Heart right ventricle (tissue), 16 donors: ENCODE results near the gene CAND2. TPM values are rescaled to one million over a fixed set of nuclear protein-coding genes. Genes with fewer than 3 reads are reported as not detected.

Experiments used
- ATAC-seq, 8 donors: fragments of 200-7000 bp; cut with Tn5 transposase; one replicate each; pipeline ENCODE4 v1.9.1; 2020; ENCODE audit warnings: mild to moderate bottlenecking in 8 of 8, moderate library complexity in 8 of 8, moderate number of reproducible peaks in 1 of 8
- DNase-seq, 2 donors: peaks; one replicate each; pipeline ENCODE4 v3.0.0-alpha.2; 2020
- H3K27ac ChIP-seq, 10 donors: fragments of 200-600 bp; sonication (generic) in 2 of 10; one replicate each; pipeline versions ENCODE4 v1.5.0 to v1.8.0; 2020 to 2022; ENCODE audit warnings: mild to moderate bottlenecking in 3 of 10
- H3K27me3 ChIP-seq, 7 donors: fragments of 200-600 bp; one replicate each; pipeline ENCODE4 v1.8.0; 2021 to 2022; ENCODE audit warnings: mild to moderate bottlenecking in 2 of 7
- H3K36me3 ChIP-seq, 9 donors: fragments of 200-600 bp; sonication (generic) in 1 of 9; one replicate each; pipeline versions ENCODE4 v1.5.0 to v1.8.0; 2020 to 2022; ENCODE audit warnings: mild to moderate bottlenecking in 2 of 9
- H3K4me1 ChIP-seq, 9 donors: fragments of 200-600 bp; sonication (generic) in 1 of 9; one replicate each; pipeline versions ENCODE4 v1.5.0 to v1.8.0; 2020 to 2022; ENCODE audit warnings: mild to moderate bottlenecking in 4 of 9
- H3K4me3 ChIP-seq, 10 donors: fragments of 200-600 bp; sonication (generic) in 2 of 10; one replicate each; pipeline versions ENCODE4 v1.5.0 to v1.8.0; 2020 to 2022; ENCODE audit warnings: mild to moderate bottlenecking in 7 of 10, moderate library complexity in 2 of 10
- H3K9me3 ChIP-seq, 11 donors: fragments of 200-600 bp in 10 of 11; sonication (generic) in 2 of 11; one replicate each; pipeline versions ENCODE4 v1.5.0 to v1.8.0; 2013 to 2022; ENCODE audit warnings: mild to moderate bottlenecking in 2 of 11, control low read depth in 1 of 11, moderate library complexity in 1 of 11
- WGBS, 2 donors: extraction: QIAGEN DNeasy Blood & Tissue Kit; methylation state at CpG; one replicate each; pipeline ENCODE4 v1.1.7; 2013; ENCODE audit warnings: inconsistent platforms in 1 of 2; 5-methylcytosine and 5-hydroxymethylcytosine counted together
- intact Hi-C, 10 donors: fragments of 100-400 bp; cut with DNase I; formaldehyde crosslinking; loops; one replicate each; pipeline versions ENCODE4 v1.11.1 to v1.14.2; 2022
- polyA plus RNA-seq, 2 donors: library from polyadenylated mRNA; stranded (reverse); fragments of 200-250 nt; gene quantifications; one replicate each; pipeline ENCODE4 v1.2.3, GENCODE V29; 2013
- total RNA-seq, 10 donors: library from RNA; stranded (reverse); fragmentation: NEBNext Ultra II Directional in 3 of 10; extraction: Animal tissue kit (Norgen Biotek cat#: 25700) in 3 of 10; gene quantifications; one replicate each; pipeline versions ENCODE4 v1.2.1 to v1.2.4, GENCODE V29; 2021 to 2023
- TF ChIP-seq, protein P1 (sequence below), 9 donors: fragments of 200-600 bp; sonication (generic) in 2 of 9; IDR thresholded peaks; one replicate each; pipeline versions ENCODE4 v1.5.0 to v1.8.0; 2021 to 2022; ENCODE audit warnings: antibody characterized with exemption in 9 of 9, mild to moderate bottlenecking in 5 of 9, moderate library complexity in 1 of 9
- donor health status: Arrhythmogenic right ventricular cardiomyopathy.
- donor health status: ischemic (EF 13 %, LVEDD 7.1; RV severe dilation, severe dysfunction).
- donor health status: healthy with polysubstance abuse.
- donor health status: DM: no; HTN: yes; CAD: no.
- donor health status: DM: no; HTN: no; CAD: no.
- donor health status: ischemic (EF 25% LVEDD 6.9; RV normal size, moderate dysfunction).
- donor health status: ischemic (EF 25% LVEDD 5.7; RV mildly dilated, moderate dysfunction).
- donor health status: healthy.
- donor health status: DM: yes; HTN: yes; CAD: no.
- donor health status: Ischemic cardiomyopathy.
- donor health status: ischemic (EF 35%, LVEDD 5.7; RV mildly dilated, moderate dysfunction).
- donor health status: nonischemic (EF 11% LVEDD 7.7; RV severe dilation, severe dysfunction).
- donor health status: DM: yes; HTN: yes; CAD: no.
- donor health status: PGD.
- donor health status: ischemic (EF 29% LVEDD 5.4; RV normal size, mild dysfunction).
- donor health status: nonischemic (EF 23%, LVEDD 6.1; RV moderate dilation, normal function).

The CAND2 gene
- total and polyA plus RNA-seq, 12 donors: 9.2 to 99.0 (median 63.1) TPM

DNA sequence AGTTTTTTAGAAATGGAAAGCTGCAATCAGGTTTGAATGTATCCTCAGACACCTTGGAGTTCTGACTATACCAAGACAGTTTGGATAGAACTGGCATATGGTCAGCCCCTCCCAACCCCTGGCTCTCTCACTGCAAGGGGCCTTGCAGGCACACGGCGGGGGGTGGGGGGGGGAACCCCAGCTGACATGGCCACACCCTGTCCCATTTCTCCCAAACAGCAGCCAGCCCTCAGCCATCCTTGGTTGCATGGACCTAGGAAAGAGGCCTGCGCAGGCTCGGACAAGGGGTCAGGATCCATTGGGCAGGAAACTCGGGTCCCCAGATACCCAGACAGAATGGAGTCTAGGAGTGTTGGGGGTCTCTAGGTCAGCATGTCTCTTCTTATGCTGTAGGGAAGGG, 14.5 kb downstream of the CAND2 start:
- Histone ChIP-seq H3K27me3 (no peaks in the 10 kb centered on the region), H3K27ac (peak overlapping the region in 8 of 10 donors; percentile 34 to 79 (median 68)), H3K36me3 (peaks cover 0 to 76% (median 11%) of the 10 kb centered on the region in 9 donors), H3K9me3 (no peaks in the 10 kb centered on the region), H3K4me3 (peak overlapping the region in 4 of 10 donors; percentile 56 to 71 (median 63)), H3K4me1 (peaks cover 7 to 46% (median 18%) of the 10 kb centered on the region in 9 donors)
- WGBS, 2 donors: 76% methylated on average over 5 of the region's 5 CpGs
- no peak for DNase-seq
- intact Hi-C loops: loop anchor here in 1 of 10 donors (1.0 kb wide), 1 partner anchor 30 kb away; the partner anchor contains the start of gene RPL32
- ATAC-seq: no peak
- TF ChIP-seq, protein P1, sequence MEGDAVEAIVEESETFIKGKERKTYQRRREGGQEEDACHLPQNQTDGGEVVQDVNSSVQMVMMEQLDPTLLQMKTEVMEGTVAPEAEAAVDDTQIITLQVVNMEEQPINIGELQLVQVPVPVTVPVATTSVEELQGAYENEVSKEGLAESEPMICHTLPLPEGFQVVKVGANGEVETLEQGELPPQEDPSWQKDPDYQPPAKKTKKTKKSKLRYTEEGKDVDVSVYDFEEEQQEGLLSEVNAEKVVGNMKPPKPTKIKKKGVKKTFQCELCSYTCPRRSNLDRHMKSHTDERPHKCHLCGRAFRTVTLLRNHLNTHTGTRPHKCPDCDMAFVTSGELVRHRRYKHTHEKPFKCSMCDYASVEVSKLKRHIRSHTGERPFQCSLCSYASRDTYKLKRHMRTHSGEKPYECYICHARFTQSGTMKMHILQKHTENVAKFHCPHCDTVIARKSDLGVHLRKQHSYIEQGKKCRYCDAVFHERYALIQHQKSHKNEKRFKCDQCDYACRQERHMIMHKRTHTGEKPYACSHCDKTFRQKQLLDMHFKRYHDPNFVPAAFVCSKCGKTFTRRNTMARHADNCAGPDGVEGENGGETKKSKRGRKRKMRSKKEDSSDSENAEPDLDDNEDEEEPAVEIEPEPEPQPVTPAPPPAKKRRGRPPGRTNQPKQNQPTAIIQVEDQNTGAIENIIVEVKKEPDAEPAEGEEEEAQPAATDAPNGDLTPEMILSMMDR (IDR thresholded peaks at IDR 0.05): no peak

DNA sequence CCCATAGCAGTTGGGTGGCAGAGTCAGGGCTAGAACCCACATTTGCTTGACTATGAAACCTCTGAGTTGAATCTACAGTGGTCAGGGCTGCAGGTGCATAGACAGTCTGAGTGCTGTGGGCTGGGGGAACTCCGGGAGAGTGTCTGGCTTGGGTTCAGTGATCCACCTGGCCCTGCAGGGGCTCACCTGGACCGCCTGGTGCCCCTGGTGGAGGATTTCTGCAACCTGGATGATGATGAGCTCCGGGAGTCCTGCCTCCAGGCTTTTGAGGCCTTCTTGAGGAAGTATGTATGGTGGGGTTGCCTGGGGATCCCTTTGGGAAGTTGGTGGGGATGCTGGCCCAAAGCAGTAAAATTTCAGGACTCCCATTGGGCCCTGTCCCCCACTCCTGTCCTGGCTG, 16.3 kb downstream of the CAND2 start:
- intact Hi-C loops: no loop called here
- no peak for ATAC-seq
- Histone ChIP-seq H3K36me3 (peaks cover 0 to 76% (median 25%) of the 10 kb centered on the region in 9 donors), H3K27me3 (no peaks in the 10 kb centered on the region), H3K4me1 (peaks cover 7 to 38% (median 16%) of the 10 kb centered on the region in 9 donors), H3K4me3 (no peak overlapping the region), H3K9me3 (no peaks in the 10 kb centered on the region), H3K27ac (no peak overlapping the region)
- DNase-seq: no peak
- WGBS, 2 donors: 95 to 97% methylated on average over 3 of the region's 3 CpGs
- TF ChIP-seq, protein P1 (IDR thresholded peaks at IDR 0.05): no peak

DNA sequence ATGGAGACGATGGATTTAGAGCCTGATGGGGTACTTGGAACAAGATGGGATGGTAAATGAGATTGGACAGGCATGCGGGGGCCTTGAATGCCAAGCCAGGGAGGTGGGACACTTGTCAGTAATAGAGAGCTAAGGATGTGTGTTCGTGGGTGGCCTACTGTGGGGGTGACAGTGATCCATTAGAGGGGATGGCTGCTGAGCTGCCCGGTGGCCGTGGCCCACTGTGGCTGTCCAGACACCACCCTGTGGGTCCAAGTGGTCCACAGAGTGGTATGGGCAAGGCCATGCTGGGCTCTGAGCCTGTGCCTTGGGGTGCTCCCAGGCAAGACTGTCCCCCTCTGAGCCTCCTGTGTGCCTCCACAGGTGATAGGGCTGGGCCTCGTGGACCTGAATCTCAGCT, 17.5 kb downstream of the CAND2 start:
- Histone ChIP-seq H3K27me3 (no peaks in the 10 kb centered on the region), H3K9me3 (no peaks in the 10 kb centered on the region), H3K4me3 (no peak overlapping the region), H3K4me1 (peaks cover 7 to 38% (median 16%) of the 10 kb centered on the region in 9 donors), H3K36me3 (peaks cover 0 to 75% (median 32%) of the 10 kb centered on the region in 9 donors), H3K27ac (no peak overlapping the region)
- DNase-seq (no peak), ATAC-seq (no peak)
- TF ChIP-seq, protein P1 (IDR thresholded peaks at IDR 0.05): no peak
- 85 to 97% methylated on average over 6 of the region's 6 CpGs for WGBS, 2 donors
- intact Hi-C loops: no loop called here

DNA sequence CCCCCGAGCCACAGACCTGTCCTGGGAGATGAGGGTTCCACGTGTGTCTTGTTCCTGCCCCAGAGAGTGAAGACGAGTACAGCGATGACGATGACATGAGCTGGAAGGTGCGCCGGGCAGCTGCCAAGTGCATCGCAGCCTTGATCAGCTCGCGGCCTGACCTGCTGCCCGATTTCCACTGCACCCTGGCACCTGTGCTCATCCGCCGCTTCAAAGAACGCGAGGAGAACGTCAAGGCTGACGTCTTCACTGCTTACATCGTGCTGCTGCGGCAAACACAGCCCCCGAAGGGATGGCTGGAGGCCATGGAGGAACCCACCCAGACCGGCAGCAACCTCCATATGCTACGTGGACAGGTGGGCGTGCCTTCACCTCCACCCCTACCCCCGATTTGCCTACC, 18.6 kb downstream of the CAND2 start:
- Histone ChIP-seq H3K4me3 (no peak overlapping the region), H3K4me1 (peaks cover under 1 to 28% (median 8%) of the 10 kb centered on the region in 9 donors), H3K27me3 (no peaks in the 10 kb centered on the region), H3K27ac (no peak overlapping the region), H3K9me3 (no peaks in the 10 kb centered on the region), H3K36me3 (peaks cover 0 to 82% (median 35%) of the 10 kb centered on the region in 9 donors)
- TF ChIP-seq, protein P1 (IDR thresholded peaks at IDR 0.05): no peak
- no peak for ATAC-seq
- DNase-seq: no peak
- 91 to 92% methylated on average over 24 of the region's 24 CpGs for WGBS, 2 donors
- intact Hi-C loops: no loop called here
